HepG2 (cell line): ENCODE results near the gene RNPEPL1. TPM values are rescaled to one million over a fixed set of nuclear protein-coding genes. Genes with fewer than 3 reads are reported as not detected.

Experiments
- CBFB ChIP-seq: sonication (generic); formaldehyde crosslinking; IDR thresholded peaks from 2 replicates; pipeline ENCODE4 v1.4.0; 2020; ENCODE audit warnings: missing genetic modification reagents
- CCDC6 ChIP-seq: sonication (generic); formaldehyde crosslinking; IDR thresholded peaks from 2 replicates; pipeline ENCODE4 v1.8.1; 2022; ENCODE audit warnings: mild to moderate bottlenecking, missing genetic modification reagents, moderate library complexity
- GMEB2 ChIP-seq: IDR thresholded peaks from 2 replicates; pipeline ENCODE4 v1.6.1; 2016; ENCODE audit warnings: missing biosample characterization, missing genetic modification reagents, low read depth
- HIVEP1 ChIP-seq: sonication (generic); formaldehyde crosslinking; IDR thresholded peaks from 2 replicates; pipeline ENCODE4 v1.4.0; 2020; ENCODE audit warnings: mild to moderate bottlenecking, missing genetic modification reagents
- KDM3A ChIP-seq: IDR thresholded peaks from 2 replicates; pipeline ENCODE4 v1.6.1; 2018; ENCODE audit warnings: low read depth, missing compliant biosample characterization
- MED8 ChIP-seq: sonication (generic); formaldehyde crosslinking; IDR thresholded peaks from 2 replicates; pipeline ENCODE4 v1.8.1; 2023; ENCODE audit warnings: mild to moderate bottlenecking, missing genetic modification reagents; ENCODE audit not compliant: insufficient replicate concordance
- MTF2 ChIP-seq: sonication (generic); formaldehyde crosslinking; IDR thresholded peaks from 2 replicates; pipeline ENCODE4 v1.5.0; 2020; ENCODE audit warnings: missing genetic modification reagents, borderline replicate concordance
- NBN ChIP-seq: fragments of 450-650 bp; conservative IDR thresholded peaks from 2 replicates; pipeline ENCODE4 v1.6.1; 2017
- NFKBIZ ChIP-seq: IDR thresholded peaks from 2 replicates; pipeline ENCODE4 v1.6.1; 2018; ENCODE audit warnings: missing genetic modification reagents, missing compliant biosample characterization
- PHF5A ChIP-seq: IDR thresholded peaks from one replicate; pipeline ENCODE4 v1.6.1; 2018; ENCODE audit warnings: low read depth, missing genetic modification reagents; ENCODE audit not compliant: unreplicated experiment
- POGK ChIP-seq: sonication (generic); formaldehyde crosslinking; conservative IDR thresholded peaks from 2 replicates; pipeline ENCODE4 v1.8.0; 2022; ENCODE audit warnings: mild to moderate bottlenecking, moderate library complexity, missing genetic modification reagents
- SNAI1 ChIP-seq: sonication (generic); formaldehyde crosslinking; IDR thresholded peaks from 2 replicates; pipeline ENCODE4 v1.5.0; 2020; ENCODE audit warnings: mild to moderate bottlenecking, missing genetic modification reagents, borderline replicate concordance
- SRF ChIP-seq: IDR thresholded peaks from 2 replicates; pipeline ENCODE4 v1.6.1; 2011; ENCODE audit warnings: mild to moderate bottlenecking, low read depth, low read length, moderate library complexity
- YEATS2 ChIP-seq: sonication (generic); formaldehyde crosslinking; IDR thresholded peaks from 2 replicates; pipeline ENCODE4 v1.4.0; 2020; ENCODE audit warnings: missing genetic modification reagents, borderline replicate concordance
- YEATS4 ChIP-seq: sonication (generic); formaldehyde crosslinking; IDR thresholded peaks from 2 replicates; pipeline ENCODE4 v1.4.0; 2020; ENCODE audit warnings: missing genetic modification reagents, borderline replicate concordance
- ZBTB7B ChIP-seq: sonication (generic); formaldehyde crosslinking; IDR thresholded peaks from 2 replicates; pipeline ENCODE4 v1.4.0; 2020; ENCODE audit warnings: missing genetic modification reagents
- ZFX ChIP-seq: sonication (generic); formaldehyde crosslinking; IDR thresholded peaks from 2 replicates; pipeline ENCODE4 v1.4.0; 2020; ENCODE audit warnings: mild to moderate bottlenecking, low read depth, missing genetic modification reagents, moderate library complexity
- ZNF335 ChIP-seq: sonication (generic); formaldehyde crosslinking; IDR thresholded peaks from 2 replicates; pipeline ENCODE4 v1.4.0; 2020; ENCODE audit warnings: missing genetic modification reagents
- ZNF496 ChIP-seq: sonication (generic); formaldehyde crosslinking; IDR thresholded peaks from 2 replicates; pipeline ENCODE4 v1.8.1; 2023; ENCODE audit warnings: mild to moderate bottlenecking, moderate library complexity, missing genetic modification reagents; ENCODE audit not compliant: insufficient replicate concordance
- ZNF547 ChIP-seq: sonication (generic); formaldehyde crosslinking; IDR thresholded peaks from 2 replicates; pipeline ENCODE4 v1.5.1; 2020; ENCODE audit warnings: mild to moderate bottlenecking, missing genetic modification reagents
- ZNF574 ChIP-seq: sonication (generic); formaldehyde crosslinking; IDR thresholded peaks from 2 replicates; pipeline ENCODE4 v1.4.0; 2020; ENCODE audit warnings: missing genetic modification reagents
- ZNF879 ChIP-seq: sonication (generic); formaldehyde crosslinking; IDR thresholded peaks from 2 replicates; pipeline ENCODE4 v1.8.1; 2023; ENCODE audit warnings: missing genetic modification reagents
- polyA plus RNA-seq, 8 experiments: library from polyadenylated mRNA; depleted of rRNA in 3 of 8; stranded (reverse) in 7 of 8; unstranded in 1 of 8; fragments of >200 nt; fragmentation: Illumina TruSeq in 4 of 8; extraction: Trizol in 4 of 8; gene quantifications; 2 replicates each; pipeline versions ENCODE4 v1.2.1 to v1.2.3, GENCODE V29; 2011 to 2016; ENCODE audit warnings: low read depth in 4 of 8, missing spikeins in 1 of 8, mixed read lengths in 1 of 8; ENCODE audit not compliant: insufficient read depth in 1 of 8
- total RNA-seq, 5 experiments: library from RNA; depleted of rRNA; stranded (reverse); fragments of >200 nt; fragmentation: Illumina TruSeq; extraction: Trizol; gene quantifications; 2 replicates each; pipeline ENCODE4 v1.2.3, GENCODE V29; 2016; ENCODE audit warnings: low read depth in 1 of 5
- TF ChIP-seq, protein P1 (sequence below): sonication (generic); formaldehyde crosslinking; IDR thresholded peaks from 2 replicates; pipeline ENCODE4 v1.4.0; 2020; ENCODE audit warnings: low read depth, mild to moderate bottlenecking, missing genetic modification reagents

RNPEPL1 gene
- total and polyA plus RNA-seq, 2 of the 13 experiments (the other 11 are each of a cell fraction or from before 2014, with no cell fraction given): 13.0 to 18.0 TPM

DNA sequence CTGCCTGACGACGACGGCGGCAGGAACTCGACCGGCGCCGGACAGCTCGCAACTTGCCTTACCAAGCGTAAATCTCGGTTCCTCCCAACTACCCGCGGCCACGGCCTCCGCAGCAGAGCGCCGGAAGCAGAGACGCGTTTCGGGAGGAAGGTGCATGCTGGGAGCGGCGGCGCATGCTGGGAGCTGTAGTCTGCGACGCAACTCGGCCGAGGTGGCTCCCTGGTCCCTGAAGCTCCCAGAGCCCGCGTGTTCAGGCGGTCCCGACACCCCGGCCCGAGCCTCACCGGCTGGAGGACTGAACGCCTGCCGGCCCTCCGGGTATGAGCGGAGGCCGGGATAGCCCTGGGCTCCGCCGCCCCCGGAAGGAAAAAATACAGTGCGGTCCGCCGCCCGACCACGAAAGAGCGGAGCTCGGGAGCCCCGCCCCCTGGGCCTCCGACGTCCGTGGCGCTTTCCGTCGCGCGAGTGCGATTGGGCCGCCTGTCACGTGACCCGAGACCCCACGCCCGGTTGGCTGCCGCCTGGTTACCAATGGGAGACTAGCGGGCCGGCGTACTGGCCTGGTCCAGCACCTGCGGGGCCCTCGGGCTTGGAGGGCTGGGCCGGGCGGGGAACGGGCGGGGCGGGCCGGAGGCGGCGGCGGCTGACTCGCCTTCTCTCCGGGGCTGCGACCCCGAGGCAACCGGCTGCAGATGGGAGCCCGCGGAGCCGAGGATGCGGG is 18.1 kb downstream of the RNPEPL1 start, which contains the start of gene CAPN10 (continued):
- TF ChIP-seq GMEB2 (CRISPR knock-in tag): peak; percentile 90
- peak; percentile 97 for TF ChIP-seq ZFX
- peak; percentile 75 for TF ChIP-seq MED8 (CRISPR knock-in tag)
- TF ChIP-seq MTF2 (CRISPR knock-in tag): no peak; the same call in 1 of the 2 replicates
- peak; percentile 23; the same call in 1 of the 2 replicates for TF ChIP-seq ZNF547
- peak; percentile 94 for TF ChIP-seq CBFB (CRISPR knock-in tag)
- TF ChIP-seq, protein P1, sequence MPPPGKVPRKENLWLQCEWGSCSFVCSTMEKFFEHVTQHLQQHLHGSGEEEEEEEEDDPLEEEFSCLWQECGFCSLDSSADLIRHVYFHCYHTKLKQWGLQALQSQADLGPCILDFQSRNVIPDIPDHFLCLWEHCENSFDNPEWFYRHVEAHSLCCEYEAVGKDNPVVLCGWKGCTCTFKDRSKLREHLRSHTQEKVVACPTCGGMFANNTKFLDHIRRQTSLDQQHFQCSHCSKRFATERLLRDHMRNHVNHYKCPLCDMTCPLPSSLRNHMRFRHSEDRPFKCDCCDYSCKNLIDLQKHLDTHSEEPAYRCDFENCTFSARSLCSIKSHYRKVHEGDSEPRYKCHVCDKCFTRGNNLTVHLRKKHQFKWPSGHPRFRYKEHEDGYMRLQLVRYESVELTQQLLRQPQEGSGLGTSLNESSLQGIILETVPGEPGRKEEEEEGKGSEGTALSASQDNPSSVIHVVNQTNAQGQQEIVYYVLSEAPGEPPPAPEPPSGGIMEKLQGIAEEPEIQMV (CRISPR knock-in tag): peak; percentile 95
- TF ChIP-seq HIVEP1: peak; percentile 87; the same call in 1 of the 2 replicates
- TF ChIP-seq CCDC6 (CRISPR knock-in tag): peak; percentile 11; the same call in 1 of the 2 replicates
- peak; percentile 89 for TF ChIP-seq YEATS4
- peak; percentile 47; the same call in 1 of the 2 replicates for TF ChIP-seq POGK
- TF ChIP-seq ZBTB7B (CRISPR knock-in tag): peak; percentile 17; the same call in 1 of the 2 replicates
- TF ChIP-seq KDM3A (CRISPR knock-in tag): peak; percentile 74; the same call in 1 of the 2 replicates
- TF ChIP-seq ZNF879 (CRISPR knock-in tag): peak; percentile 78; the same call in 1 of the 2 replicates
- no peak for TF ChIP-seq SNAI1 (CRISPR knock-in tag)
- no peak for TF ChIP-seq NBN
- no peak; the same call in 1 of the 2 replicates for TF ChIP-seq NFKBIZ
- no peak for TF ChIP-seq ZNF496
- TF ChIP-seq ZNF335 (CRISPR knock-in tag): peak; percentile 99
- TF ChIP-seq PHF5A (CRISPR knock-in tag): peak; percentile 50
- peak; percentile 64; the same call in 1 of the 2 replicates for TF ChIP-seq SRF
- peak; percentile 94 for TF ChIP-seq YEATS2 (CRISPR knock-in tag)
- TF ChIP-seq ZNF574 (CRISPR knock-in tag): peak; percentile 97
